K562 (cell line): ENCODE results near the gene ZNF584. TPM values are rescaled to one million over a fixed set of nuclear protein-coding genes. Genes with fewer than 3 reads are reported as not detected.

Experiments used
- ARID3B ChIP-seq: fragments of 250-450 bp; sonication (Bioruptor Pico); IDR thresholded peaks from 2 replicates; pipeline ENCODE4 v1.4.0; 2020; ENCODE audit warnings: borderline replicate concordance
- CUX1 ChIP-seq: fragments of 200-800 bp; sonication (Bioruptor generic); IDR thresholded peaks from 2 replicates; pipeline ENCODE4 v1.6.1; 2016; ENCODE audit warnings: missing genetic modification characterization, missing compliant biosample characterization
- ELK3 ChIP-seq: fragments of 450-650 bp; formaldehyde crosslinking; IDR thresholded peaks from 2 replicates; pipeline ENCODE4 v1.4.0; 2020; ENCODE audit warnings: mild to moderate bottlenecking
- EZH2 ChIP-seq: IDR thresholded peaks from 2 replicates; pipeline ENCODE4 v1.6.1; 2012; ENCODE audit warnings: low read depth, mild to moderate bottlenecking, inconsistent platforms, low read length, borderline replicate concordance
- JUNB ChIP-seq: fragments of 450-650 bp; formaldehyde crosslinking; conservative IDR thresholded peaks from 2 replicates; pipeline ENCODE4 v1.4.0; 2020; ENCODE audit warnings: mild to moderate bottlenecking
- KDM1A ChIP-seq, 2 experiments: fragments of 450-650 bp; IDR thresholded peaks; 2 replicates each; pipeline ENCODE4 v1.6.1; 2016; ENCODE audit warnings: mild to moderate bottlenecking in 2 of 2
- NFYB ChIP-seq: IDR thresholded peaks from 2 replicates; pipeline ENCODE4 v1.6.1; 2011; ENCODE audit warnings: mild to moderate bottlenecking, moderate library complexity; ENCODE audit not compliant: insufficient read length; ENCODE audit errors: extremely low read depth
- TAF15 ChIP-seq: fragments of 200-400 bp; formaldehyde crosslinking; IDR thresholded peaks from 2 replicates; pipeline ENCODE4 v1.6.1; 2017; ENCODE audit warnings: mild to moderate bottlenecking, low read depth, low read length, moderate library complexity
- TAF7 ChIP-seq: fragments of 450-650 bp; IDR thresholded peaks from 2 replicates; pipeline ENCODE4 v1.6.1; 2016; ENCODE audit warnings: missing genetic modification characterization, missing compliant biosample characterization
- ZBTB49 ChIP-seq: sonication (generic); formaldehyde crosslinking; IDR thresholded peaks from 2 replicates; pipeline ENCODE4 v1.8.0; 2022; ENCODE audit warnings: missing genetic modification reagents, mild to moderate bottlenecking, borderline replicate concordance
- ZFPM2 ChIP-seq: fragments of 250-450 bp; sonication (Bioruptor Pico); IDR thresholded peaks from 2 replicates; pipeline ENCODE4 v1.5.1; 2022; ENCODE audit warnings: mild to moderate bottlenecking
- ZNF644 ChIP-seq: fragments of 200-800 bp; sonication (Bioruptor generic); IDR thresholded peaks from 2 replicates; pipeline ENCODE4 v1.6.1; 2016; ENCODE audit warnings: low read depth, missing genetic modification characterization, missing compliant biosample characterization
- polyA plus RNA-seq, 8 experiments: library from polyadenylated mRNA; depleted of rRNA in 4 of 8; stranded (reverse) in 5 of 8; unstranded in 3 of 8; fragments of >200 nt; fragmentation: Nextera tagmentation in 2 of 8; fragmentation: Illumina TruSeq in 1 of 8; extraction: Ambion mirVana in 2 of 8; extraction: Trizol in 1 of 8; gene quantifications; 2 replicates each; pipeline versions ENCODE4 v1.2.1 to v1.2.3, GENCODE V29; 2011 to 2014; ENCODE audit warnings: inconsistent platforms in 1 of 8, missing spikeins in 1 of 8
- total RNA-seq, 7 experiments: library from RNA; depleted of rRNA in 6 of 7; stranded (reverse); fragments of >200 nt in 6 of 7; fragmentation: Illumina TruSeq in 2 of 7; extraction: Trizol in 2 of 7; gene quantifications; 2 replicates each; pipeline versions ENCODE4 v1.2.1 to v1.2.3, GENCODE V29; 2011 to 2021; ENCODE audit warnings: low replicate concordance in 1 of 7

The ZNF584 gene
- total and polyA plus RNA-seq, 9 of the 15 experiments (the other 6 are each of a cell fraction or from before 2014, with no cell fraction given): 5.8 to 43.4 (median 24.6) TPM

GRCh38 chr19:58380662-58381459, 27.6 kb upstream of the ZNF584 start, which contains the start of gene ZNF837 (continued):
- TF ChIP-seq CUX1 (CRISPR knock-in tag) (no peak), ARID3B (CRISPR knock-in tag) (no peak), ZFPM2 (CRISPR knock-in tag) (no peak), NFYB (peak; percentile 88), KDM1A (IDR thresholded peaks at IDR 0.05) (no peak), ZNF644 (tag) (no peak), TAF15 (0 out of 2 replicates have a peak, but pooled peaks have one; percentile 16), TAF7 (tag) (peak; percentile 83), EZH2 (no peak), ZBTB49 (CRISPR knock-in tag) (no peak), JUNB (no peak), ELK3 (CRISPR knock-in tag) (no peak)
